ENCODE results near the gene STK4.

The STK4 gene

GRCh38 chr20:45029884-45030283, 63.6 kb downstream of the STK4 start:
- no peak for DNase-seq (ENCODE audit: low read depth)

GRCh38 chr20:45032276-45032675, 66.0 kb downstream of the STK4 start:
- no peak for DNase-seq (ENCODE audit: low read depth)

DNA sequence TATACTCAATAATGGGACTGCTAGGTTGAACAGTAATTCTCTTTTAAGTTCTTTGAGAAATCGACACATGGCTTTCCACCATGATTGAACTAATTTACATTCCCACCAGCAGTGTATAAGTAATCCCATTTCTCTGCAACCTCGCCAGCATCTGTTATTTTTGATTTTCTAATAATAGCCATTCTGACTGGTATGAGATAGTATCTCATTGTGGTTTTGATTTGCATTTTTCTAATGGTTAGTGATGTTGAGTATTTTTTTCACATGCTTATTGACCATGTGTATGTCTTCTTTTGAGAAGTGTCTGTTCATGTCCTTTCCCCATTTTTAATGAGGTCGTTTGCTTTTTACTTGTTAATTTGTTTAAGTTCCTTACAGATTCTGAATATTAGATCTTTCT, 66.5 kb downstream of the STK4 start:
- no peak for DNase-seq (ENCODE audit: low read depth)

- DNase-seq (ENCODE audit: low read depth): no peak
Measured at GRCh38 chr20:45034436-45034835, 68.1 kb downstream of the STK4 start.

DNA sequence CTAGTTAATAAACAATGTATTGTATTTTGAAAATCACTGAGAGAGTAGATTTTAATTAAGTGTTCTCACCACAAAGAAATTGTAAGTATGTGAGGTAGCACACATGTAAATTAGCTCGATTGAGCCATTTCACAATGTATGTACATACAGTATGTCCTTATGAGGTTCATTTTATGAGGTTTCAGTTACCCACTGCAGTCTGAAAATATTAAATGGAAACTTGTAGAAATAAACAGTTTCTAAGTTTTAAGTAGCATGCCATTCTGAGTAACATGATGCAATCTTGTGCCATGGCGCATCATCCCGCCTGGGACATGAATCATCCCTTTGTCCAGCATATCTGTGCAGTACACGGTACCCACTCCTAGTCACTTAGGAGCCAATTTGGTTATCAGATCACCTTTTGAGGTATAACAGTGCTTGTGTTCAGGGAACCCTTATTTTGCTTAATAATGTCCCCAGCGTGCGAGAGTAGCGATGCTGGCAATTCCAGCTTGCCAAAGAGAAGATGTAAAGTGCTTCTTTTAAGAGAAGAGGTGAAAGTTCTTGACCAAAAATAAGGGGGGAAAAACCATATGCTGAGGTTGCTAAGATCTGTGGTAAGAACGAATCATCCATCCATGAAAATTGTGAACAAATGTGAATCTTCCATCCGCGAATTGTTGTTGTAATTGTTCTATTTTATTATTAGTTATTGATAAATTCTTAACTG, 69.9 kb downstream of the STK4 start:
- DNase-seq (ENCODE audit: low read depth): peak; percentile 86

- peak; percentile 53 for DNase-seq (ENCODE audit: low read depth)
Measured at GRCh38 chr20:45037050-45037449, 70.7 kb downstream of the STK4 start.

- DNase-seq (ENCODE audit: low read depth): no peak
Measured at GRCh38 chr20:45037635-45038034, 71.3 kb downstream of the STK4 start.

DNA sequence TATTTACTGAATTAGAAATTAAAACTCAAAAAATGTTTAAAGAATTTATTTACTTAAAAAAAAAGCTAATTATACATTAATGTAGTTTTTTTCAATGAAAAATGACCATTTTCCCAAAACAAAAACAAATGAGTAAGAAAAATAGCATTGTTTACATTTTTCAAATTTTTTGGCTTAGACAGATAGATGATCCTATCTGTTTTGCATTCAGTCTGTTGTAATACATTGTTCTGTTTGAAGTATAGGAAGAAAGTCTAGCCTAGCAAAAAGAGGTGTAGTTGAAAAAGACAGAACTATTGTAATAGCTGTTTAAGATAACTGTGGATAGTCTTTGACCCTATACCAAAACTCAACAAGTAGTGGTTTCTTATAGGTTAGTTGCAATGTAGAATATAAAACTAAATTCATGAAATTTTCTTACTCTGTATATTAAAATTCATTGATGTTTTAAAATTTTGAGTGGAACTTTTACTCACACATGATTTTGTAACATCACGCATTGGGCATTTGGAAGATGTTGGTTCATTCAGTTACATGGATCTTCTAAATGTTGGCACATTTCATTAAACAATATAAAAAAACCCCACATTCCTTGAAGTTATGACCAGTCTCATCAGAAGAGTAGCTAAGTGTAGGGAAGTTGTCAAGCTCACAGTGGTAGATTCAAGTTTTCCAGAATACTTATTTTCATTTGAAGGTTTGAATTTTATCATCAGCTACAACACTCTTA, 72.6 kb downstream of the STK4 start:
- DNase-seq (ENCODE audit: low read depth): peak; percentile 53

DNA sequence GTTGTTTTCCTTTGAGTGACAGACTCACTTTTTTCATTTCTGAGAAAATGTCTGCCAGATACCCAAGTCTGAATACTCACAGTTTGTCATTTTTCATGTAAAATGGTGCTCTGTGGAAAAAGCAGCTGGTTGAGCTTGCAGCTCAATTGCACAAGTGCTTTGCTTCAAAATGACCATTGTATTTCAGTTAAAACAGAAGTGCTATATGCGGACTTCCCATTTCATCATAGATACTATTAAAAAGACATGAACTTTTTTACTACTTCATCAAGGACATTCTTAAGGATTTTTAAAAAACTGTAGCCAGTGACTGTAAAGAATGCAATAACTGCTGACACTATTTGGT, 73.1 kb downstream of the STK4 start:
- peak; percentile 54 for DNase-seq (ENCODE audit: low read depth)

GRCh38 chr20:45041464-45042337, 75.4 kb downstream of the STK4 start:
- DNase-seq (ENCODE audit: low read depth): peak; percentile 61

DNA sequence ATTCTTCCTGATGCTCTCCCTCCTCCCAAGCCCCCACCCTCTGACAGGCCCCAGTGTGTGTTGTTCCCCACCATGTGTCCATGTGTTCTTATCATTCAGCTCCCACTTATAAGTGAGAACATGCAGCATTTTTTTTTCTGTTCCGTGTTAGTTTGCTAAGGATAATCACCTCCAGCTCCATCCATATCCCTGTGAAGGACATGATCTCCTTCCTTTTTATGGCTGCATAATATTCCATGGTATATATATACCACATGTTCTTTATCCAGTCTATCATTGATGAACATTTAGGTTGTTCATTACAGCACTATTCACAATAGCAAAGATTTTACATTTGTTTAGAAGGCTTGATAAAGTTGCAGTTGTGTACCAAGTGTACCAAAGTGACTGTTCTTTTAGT, 76.7 kb downstream of the STK4 start:
- DNase-seq (ENCODE audit: low read depth): no peak

GRCh38 chr20:45044084-45044573, 77.8 kb downstream of the STK4 start:
- DNase-seq (ENCODE audit: low read depth): peak; percentile 83

DNA sequence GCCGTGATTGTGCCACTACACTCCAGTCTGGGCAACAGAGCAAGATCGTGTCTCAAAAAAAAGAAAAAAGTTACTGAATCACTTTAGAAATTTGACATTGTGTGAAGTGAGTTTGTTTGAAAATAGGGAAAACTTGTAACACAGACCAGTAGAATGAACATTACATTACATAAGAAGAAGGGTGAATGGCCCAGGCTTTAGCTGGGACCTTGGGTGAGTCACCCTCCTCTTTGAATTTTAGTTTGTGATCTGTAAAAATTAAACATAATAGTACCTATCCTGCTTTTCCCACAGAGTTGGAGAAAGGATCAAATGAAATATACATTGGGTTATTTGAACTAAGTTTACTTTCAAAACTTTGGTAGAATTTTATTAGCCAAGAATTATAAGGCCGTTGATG, 78.3 kb downstream of the STK4 start:
- no peak for DNase-seq (ENCODE audit: low read depth)

DNA sequence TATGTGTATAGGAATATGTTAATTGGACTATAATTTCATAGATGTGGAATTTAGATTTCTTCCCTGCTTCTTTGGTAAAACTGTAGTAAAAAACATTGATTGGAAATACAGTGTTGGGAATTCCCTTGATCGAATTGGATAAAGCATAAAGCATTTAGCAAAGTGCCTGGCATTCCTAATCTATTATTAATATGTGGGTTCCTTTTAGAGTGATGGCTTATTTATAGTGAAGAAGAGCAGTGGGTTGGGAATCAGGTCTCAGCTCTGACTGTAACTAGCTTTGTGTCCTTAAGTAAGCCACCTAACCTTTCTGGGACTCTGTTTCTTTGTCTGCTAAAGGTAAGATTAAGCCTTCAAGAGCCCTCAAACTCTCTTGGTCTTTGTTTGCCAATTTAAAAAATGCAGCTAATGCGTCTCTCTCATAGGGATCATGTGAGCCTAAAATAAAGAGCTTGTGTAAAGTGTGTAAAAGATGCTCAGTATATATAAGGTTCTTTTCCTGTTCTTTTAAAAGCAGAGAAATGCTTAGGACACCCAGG, 81.3 kb downstream of the STK4 start:
- no peak for DNase-seq (ENCODE audit: low read depth)

DNA sequence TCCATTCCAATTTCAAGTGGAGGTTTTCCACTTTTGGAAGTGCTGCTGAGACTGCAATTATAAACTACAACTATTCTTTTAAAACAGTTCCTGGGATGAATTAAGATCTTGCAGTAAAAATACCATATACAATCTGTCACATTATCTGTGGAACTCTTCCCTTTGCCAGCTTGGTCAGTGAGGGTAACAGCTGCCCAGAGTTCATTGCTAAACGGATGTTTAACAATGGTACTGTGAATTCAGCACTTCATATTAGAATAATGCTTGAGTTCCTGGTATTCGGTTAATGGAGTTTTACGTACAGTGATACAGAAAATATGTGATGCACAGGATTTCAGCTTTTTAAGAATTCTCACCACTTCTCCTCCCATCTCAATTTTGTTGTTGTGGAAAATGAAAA, 83.1 kb downstream of the STK4 start:
- DNase-seq (ENCODE audit: low read depth): no peak

GRCh38 chr20:45049904-45050471, 83.7 kb downstream of the STK4 start:
- no peak for DNase-seq (ENCODE audit: low read depth)

GRCh38 chr20:45051204-45052060, 85.1 kb downstream of the STK4 start:
- no peak for DNase-seq (ENCODE audit: low read depth)

DNA sequence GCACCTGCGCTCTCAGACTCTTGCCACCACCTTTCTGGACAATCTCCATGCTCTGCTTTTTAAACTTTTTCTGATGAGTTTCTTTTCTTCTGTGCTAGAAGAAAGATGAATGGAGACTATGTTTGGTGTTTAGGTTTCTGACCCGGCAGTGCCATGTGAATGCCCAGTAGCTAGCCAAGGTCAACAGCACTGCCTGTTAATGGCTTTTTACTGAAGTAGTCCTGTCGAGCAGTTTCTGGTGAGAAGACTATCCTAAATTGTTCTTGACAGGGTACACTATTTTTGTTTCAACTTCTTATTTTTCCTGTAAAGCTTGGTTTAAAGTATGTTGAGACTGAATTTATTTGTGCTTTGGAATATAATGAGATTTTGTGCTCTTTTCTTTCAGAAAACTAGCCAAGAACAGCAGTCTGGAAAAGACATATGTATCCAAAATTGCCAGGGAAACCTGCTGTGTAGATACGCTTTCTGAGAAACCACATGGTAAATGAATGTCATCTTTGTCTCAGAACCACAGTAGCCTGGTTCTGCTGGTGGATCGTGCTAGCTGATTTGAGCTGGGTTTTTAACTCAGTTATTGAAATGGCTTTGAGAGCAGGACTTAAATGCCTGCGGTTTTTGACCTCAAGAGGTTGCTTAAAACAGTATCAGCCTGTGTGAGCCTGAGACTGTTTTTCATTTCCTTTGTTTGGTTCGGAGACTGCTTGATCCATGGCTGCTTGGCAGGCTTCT, 86.6 kb downstream of the STK4 start:
- peak; percentile 72 for DNase-seq (ENCODE audit: low read depth)

DNA sequence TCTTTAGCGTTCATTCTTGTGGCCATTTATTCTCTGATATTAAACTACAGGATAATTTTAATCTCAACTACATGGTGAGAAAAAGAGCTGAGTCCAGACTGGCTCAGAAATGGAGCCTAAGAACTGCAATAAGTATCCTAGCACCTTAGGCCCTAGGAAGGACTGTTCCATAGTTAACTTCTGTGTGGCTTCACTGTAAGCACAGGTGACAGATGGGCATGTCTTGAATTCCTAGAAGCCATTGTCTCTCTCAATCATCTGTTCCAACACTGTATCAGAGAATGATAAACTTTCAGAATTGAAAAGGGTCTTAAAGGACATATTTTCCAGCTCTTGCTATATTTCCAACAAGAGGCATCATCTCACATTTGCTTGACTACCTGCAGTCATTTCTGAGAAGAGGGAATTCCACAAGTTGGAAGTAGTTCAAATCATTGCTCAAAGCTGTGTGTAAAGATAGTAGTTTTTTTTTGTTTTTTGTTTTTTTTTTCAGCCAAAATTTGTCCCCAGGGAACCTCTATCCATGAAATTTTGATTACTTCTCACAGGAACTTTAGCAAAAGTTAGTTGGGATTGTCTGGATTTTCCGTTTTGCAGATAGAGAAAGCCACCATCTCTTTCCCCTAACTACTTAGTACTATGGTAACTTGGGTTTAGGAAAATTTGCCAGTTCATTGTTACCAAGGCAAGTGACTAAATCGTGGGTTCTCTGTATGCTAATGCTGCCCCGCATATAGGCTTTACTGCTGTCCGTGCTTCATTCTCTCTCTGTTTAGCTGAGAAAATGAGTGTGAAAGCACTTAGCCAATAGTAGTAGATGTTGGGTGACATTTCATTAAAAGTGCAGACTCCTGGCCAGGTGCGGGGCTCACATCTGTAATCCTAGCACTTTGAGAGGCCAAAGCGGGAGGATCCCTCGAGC, 87.4 kb downstream of the STK4 start:
- no peak for DNase-seq (ENCODE audit: low read depth)

All from amniotic epithelial cell (primary cell).